RKO (cell line): ENCODE results near the gene PTPRR.
"Not testable (repeated sequence)": the region's sequence is repeated elsewhere in the genome, so short reads cannot be mapped to it uniquely, and the experiment has no call there.

Experiments
- DNase-seq: peaks from one replicate; pipeline ENCODE4 v3.0.0-alpha.2; 2016; ENCODE audit warnings: low spot score

Gene PTPRR

DNA sequence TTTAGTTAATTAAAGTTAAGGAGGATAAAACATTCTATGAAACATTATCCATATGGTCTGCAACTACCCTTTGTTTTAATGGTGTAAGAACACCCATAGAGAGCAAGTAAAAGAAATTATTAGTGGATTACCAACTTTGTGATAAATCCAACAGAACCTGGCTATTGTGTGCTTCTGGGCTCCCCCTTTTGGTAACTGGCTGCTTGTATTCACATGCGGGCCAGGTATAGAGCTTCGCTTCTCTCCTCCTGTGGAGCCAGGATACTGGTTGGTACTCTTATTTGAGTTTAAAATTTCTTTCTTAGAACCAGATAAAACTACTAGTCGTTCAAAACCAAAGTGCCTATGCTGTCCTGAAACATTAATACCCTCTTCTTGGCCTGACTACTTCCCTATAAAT lies 81.0 kb downstream of the PTPRR start:
- DNase-seq: no peak

DNA sequence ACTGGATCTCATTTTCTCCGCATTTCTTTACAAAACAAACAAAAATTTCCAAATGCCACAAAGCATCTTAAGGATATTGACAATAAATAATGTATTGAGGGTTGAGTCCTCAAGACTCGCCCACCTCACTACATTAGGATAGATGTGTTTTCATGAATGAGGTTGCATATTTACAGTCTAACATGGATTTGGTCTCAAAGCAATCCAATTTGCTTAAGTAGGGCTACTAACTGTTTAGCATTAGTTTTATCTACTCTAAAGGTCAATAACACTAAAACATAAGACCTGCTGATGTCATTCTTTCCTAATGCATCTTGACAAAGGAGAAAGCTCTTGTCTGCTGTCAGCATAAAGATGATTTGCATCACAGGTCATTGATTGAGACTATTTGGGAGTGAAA lies 82.4 kb downstream of the PTPRR start:
- no peak for DNase-seq

DNA sequence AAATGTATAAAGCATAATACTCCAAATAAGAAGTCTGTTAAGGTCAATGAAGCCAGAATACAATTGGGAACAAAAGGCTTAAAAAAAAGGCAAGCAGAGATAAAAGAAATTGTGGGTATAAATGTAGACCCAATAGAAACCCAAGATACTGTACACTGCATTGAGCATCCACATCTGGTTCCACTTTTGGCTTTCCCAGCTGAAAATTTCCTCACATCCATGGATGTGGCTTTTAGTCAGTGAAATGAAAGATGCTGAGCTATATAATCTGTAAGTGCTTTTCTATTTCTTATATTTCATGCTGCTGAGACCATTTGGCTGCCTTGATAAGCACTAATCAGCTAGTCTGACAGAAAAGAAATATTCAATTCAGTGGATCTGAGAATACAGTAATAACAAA lies 83.5 kb downstream of the PTPRR start:
- no peak for DNase-seq

DNA sequence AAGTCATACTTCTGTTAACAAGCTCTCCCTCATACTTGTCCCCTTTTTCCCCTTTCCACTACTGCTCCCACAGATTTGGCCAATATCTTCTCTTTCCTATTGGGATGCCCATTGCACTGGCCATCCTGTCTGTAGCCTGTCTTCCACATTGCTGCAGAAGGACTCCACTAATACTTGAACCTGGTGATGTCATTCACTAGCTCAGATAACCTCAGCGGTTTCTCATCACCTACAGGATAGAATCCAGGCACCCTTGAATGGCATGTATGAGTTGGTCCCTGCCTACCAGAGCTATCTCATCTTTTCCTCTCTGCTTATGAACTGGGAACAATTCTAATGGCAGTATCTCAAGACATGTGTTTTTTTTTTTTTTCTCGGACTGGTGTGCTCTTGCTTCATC lies 84.6 kb downstream of the PTPRR start:
- DNase-seq: no peak

DNA sequence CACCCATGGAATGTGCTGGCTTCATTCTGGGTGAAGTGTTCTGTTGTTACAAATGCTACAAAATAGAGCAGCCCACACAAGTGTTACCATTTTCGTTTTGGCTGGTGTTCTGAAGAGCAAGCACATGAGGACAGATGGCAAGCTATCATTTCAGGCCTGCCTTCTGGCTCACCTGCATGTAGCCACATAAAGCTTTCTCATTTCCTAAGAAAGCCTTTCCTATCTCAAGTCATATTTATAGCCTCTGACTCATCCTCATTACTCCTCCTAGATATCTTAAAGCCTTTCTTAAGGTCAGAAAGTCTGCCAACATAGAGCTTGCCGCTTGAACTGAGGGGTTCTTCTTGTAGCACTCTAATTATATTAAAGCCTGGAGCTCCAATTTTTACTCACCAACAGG lies 89.0 kb downstream of the PTPRR start:
- peak; percentile 10 for DNase-seq

DNA sequence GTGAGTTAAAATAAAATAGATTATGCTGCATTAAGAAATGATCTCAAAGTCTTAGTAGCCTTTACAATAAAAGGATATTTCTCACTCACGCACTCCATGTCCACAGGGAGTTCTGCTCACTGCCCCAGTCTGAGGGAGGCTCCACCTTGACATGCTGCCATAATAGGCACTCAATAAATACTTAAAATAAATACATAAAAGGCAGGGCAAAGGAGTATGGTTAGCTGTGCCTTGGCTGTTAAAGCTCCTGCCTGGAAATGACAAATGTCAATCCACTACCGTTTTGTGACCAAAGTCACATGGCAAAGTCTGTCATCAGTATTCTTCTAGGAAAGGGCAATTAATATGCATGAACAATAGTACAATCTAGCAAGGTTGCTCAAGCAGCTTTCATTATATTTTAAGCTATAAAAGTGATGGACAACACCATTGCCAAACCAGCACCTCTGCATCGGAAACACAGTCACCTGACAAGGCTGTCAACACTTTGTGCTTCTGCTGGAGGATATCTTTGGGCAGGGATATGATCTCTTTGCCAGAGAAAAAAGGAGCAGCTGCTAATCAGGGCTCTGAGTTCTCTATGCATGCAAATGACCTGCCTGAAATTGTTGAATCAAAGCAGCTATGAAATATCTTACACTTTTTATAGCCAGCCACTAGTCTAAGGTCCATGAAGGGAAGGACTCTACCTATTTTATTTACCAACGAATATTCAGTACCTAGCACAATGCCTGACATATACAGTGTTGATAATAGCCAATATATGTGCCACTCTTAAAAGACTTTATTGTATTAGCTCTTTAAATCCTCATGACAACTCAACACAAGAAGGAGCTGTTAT lies 90.1 kb downstream of the PTPRR start:
- no peak for DNase-seq

DNA sequence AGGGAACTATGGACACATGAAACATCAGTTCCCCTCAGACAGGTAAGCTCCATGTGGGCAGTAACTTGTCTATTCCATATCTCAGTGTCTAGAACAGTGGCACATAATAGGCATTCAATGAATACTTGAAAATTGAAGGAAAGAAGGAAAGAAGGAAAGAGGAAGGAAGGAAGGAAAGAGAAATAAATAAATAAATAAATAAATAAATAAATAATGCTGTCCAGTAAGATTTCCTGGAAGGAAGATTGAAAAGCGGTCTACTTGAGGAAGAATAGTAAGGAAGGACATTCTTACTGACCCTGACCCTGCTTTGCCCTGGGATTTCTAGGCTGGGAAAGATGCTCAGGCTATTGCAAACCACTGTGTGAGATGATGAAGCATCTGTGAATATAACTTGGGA lies 91.5 kb downstream of the PTPRR start:
- DNase-seq: no peak

DNA sequence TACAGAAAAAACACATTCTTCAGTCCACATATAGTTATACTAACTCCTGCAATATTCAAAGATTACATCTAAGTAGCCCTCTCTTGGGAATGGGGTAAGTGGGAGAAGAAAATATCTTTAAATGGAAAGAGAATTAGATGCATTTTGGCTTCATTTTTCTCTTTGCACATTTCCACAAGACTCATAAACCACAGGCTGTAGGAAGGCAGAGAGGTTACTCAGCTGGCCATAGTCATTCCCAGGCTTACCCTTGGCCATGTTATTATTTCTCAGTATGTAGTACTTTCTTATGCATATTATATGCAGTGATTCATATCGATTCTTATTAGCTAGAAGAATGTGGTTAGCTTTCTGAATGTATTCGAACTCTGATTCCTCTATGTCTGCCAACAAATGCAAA lies 92.2 kb downstream of the PTPRR start:
- DNase-seq: no peak

DNA sequence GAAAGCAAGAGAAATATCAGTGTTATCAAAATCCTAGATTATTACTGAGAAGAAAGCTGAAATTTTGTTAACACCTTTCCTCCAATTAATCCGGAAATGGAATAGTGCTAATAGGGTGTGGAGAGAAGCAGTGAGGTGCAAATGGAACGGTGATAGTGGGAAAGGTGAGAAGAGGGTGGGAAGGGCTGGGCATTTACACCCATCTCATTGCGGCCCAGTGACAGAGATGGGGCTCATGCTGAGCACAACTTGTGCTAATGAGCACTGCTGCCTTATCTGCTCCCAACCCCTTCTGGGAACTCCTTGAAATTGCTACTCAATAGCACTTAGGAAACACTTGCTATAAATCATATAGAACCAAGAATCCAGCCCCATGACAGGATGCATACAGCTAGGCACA lies 94.4 kb downstream of the PTPRR start:
- no peak for DNase-seq

DNA sequence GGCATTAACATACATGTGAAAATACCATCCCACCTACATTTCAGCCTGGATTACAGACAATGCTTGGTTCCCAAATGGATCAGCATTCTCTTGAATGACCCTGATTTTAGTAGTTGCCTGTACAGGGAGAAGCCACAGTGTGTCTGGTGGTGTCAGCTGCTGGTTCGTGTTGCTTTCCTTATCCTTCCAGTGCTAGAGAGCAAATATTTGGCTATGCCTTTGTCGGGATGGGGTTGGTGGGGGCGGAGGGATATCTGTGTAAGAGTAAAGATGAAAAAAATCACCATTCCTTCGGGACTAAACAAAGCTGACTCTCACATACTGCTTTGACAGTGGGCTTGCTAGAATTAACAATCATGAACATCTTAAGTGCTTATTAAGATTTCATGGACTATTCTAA lies 96.0 kb downstream of the PTPRR start:
- DNase-seq: no peak

DNA sequence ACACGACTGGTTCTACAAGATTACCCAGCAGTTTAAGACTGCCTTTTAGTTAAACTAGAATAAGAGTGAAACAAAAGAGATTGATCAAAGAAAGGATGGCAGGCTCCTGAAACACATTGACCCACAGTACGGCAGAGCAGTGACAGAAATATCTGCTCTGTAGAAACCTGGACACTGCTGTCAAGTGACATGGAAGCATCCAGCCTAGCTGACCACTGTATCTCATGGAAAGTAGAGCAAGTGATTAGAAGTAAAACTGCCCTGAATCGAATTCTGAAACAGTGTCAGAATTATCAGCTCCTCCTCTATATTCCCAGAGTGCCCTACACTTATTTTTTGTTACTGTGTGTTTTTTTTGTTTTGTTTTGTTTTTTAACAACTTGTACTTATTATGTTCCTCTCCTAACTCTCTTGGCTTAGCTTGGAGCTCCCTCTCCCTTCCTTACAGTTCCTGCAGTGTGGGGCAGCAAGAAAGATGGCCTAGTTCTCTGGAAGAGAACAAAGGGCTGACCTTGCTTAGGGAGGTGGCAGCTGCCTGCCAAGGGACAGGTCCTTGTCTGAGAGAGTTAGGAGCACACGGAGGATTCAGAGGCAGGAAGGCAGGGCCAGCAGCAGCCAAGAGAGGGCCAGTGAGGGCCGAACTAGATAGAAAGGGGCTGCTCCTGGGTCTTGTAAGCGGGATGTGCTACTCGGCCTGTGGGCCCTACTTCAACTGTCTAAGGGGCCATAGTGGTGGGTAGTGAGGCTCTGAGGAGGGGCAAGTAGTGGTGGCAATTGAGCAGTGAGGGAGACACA lies 97.2 kb downstream of the PTPRR start:
- DNase-seq: no peak

DNA sequence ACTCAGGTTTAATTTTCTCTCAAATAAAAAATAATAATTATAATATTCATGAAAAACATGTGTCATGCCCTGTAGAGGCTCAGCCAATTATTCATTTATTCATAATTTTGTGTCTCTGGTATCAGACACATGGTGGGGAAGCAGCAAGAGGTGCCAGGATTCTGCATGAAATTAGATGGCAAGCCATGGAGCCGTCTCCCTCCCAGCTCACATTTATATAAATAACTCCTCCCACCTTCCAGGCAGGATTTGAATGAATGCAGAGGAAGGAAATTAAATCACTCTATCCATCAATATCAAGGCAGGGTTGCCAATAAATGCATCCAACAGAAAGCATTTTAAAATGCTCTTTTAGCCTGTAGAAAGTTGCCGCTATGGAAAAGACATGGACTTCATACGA lies 98.1 kb downstream of the PTPRR start:
- no peak for DNase-seq

DNA sequence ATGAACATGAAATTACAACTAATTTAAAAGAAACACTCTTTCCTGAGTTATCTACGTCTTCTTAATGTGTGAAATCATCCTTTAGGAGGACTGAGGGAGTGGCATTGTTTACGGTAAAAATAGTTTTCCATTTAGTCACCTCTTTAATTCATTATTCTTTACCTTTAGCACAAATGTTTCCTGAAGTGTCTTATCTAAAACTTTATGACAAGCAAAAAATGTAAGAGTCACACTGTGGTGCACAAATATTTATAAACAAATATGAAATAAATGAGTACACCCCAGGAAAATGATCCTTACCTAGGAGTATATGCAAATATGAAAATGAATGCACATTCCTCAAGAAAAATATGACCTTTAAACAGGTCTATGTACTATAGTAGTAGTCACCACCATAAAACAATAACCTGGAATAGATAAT lies 104.6 kb downstream of the PTPRR start:
- no peak for DNase-seq

DNA sequence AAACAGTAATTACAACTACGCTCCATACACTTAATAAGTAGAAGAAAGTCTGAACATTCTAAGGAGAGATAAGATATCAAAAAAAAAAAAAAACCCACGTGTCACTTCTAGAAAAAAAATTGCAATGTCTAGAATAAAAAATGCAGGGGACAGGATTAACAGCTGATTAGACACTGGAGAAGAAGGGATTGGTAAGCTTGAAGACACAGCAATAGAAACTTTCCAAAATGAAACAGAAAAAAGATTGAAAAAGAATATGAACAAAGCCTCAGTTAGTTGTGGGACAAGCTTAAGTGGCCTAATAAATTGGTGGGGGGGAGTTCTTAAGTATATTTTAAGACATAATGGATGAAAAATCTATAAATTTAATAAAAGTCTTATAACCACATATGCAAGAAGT lies 105.5 kb downstream of the PTPRR start:
- no peak for DNase-seq

DNA sequence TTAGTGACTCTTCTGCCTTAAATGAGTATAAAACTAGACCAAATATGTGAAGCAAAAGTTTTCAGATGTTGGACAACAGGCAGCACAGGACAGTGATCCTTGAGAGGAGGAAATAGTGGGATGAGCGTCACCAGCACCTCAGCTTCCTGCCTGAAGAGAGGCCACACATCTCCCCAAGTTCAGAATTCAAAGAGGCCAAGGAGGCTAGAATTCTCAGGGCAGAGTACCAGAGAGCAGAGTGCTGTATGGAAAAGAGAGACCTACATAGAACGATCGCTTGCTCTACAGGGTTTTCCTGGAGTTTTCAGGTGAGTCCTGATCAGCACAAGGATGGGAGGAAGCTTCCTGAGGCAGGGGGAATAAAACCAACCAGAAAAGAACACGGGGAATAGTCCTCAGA lies 107.0 kb downstream of the PTPRR start:
- no peak for DNase-seq

DNA sequence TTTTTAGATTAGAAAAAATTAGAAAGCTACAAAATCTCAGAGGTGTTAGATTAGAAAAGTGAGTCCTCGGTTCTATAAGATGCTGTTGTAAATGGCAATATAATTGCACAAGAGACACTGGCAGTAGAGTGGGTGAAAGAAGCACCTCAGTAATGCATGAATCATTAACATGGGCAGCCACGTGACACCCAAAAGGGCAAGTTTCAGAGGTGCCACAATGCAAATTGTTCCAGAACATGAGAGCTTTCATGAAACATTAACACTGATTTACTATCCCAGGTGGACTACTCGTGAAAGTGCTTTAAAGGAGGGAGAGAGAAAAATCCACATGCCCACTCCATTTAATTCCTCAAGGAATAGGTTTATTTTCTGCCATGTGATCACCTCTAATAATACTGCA lies 108.4 kb downstream of the PTPRR start:
- DNase-seq: no peak

DNA sequence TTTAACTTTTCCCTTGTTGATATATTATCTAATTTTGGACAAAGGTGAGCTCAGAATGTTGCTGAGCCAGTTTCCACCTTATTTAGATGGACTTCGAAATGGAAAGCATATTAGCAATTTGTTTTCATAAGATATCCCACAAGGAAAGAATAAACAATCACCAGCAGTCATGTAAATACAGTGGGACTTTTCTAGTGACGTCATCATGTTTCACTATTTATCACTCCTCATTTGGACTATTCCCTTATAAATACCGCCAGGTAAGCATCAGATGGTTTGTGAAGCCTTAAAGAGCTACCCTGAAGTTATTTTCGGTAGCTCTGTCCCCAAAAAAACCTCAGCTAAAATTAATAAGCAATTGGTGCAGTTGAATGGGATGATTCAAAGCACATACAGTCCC lies 110.7 kb downstream of the PTPRR start:
- DNase-seq: no peak

DNA sequence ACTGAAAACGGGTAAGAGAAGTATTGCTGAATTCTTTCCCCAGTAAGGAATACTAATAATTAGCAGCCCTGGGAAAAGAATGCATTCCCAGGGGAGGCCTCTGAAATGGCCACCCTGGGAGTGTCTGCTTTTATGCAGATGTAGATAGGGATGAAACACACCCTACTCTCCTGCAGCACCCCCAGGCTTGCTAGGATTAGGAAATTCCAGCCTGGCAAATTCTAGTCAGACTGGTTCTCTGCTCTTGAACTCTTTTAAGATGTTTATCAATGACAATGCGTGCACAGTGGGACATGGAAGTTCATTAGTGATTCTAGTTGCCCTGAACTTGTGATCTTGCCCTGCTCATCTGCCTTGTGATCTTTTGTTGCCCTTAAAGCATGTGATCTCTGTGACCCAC lies 112.5 kb downstream of the PTPRR start:
- DNase-seq: not testable (repeated sequence)

DNA sequence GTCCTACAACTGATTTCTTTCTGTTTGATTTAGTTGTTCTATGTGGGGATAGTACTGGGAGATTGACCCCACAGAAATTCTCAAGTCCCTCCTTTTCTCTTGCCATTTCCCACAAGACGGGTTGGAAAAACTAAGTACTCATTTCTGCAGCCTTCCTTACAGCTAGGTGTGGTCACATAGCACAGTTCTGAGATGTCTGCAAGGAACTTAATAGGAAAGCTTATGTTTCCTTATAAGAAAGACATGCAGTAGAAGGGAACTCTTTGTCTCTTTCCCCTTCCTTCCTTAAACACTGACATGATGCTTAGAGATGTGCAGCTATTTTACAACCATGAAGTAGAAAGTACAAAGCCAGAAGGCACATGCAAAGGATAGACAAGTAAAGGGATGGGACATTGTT lies 113.7 kb downstream of the PTPRR start:
- DNase-seq: no peak

DNA sequence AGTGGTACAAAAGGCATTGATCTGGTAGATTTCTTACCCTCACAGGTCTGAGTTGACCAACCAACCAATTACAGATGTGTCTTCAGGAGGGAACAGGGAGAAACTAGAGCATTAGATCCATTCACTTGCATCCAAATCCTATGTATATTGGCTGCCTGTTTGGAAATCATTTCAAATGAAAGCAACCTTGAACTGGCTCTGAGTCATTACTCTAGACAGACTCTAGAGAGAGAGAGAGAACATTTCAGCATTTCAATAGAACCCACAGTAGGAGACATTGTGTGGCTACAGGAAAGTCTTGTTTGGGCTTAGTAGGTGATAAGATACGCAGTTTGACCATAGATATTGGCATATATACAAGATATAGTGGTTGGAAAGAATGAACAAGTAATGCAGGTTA lies 114.5 kb downstream of the PTPRR start:
- DNase-seq: no peak

DNA sequence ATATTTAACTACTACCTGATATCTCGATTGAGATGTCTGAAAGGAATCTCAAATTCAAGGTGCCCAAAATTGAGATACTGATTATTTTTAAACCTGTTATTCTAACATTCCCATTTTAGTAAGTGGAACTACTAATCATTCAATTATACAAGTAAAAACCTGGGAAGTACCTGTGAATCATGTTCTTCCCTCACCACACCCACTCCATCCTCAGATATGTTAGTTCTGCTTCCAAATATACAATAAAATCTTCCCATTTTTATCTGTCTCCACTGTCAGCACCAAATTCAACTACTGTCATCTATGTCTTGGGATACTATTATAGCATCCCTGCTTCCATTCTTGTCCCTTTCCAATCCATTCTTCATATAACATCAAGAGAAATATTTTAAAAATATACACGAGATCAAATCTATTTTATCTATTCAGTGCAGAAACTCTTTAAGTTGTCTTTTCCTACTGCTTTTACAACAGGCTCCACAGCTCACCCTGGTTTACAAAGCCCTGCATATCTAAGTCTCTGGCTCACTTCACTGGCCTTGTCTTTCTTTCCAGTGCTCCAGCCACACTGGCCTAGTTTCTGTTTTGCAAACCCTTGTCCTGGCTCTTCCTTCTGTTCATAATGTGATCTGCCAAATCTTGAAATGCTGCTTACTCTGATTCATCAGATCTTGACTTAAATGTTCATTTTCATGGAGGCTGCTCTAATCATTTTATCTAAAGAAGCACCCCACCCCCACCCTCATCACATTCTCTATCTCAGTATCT lies 122.3 kb downstream of the PTPRR start:
- DNase-seq: no peak

DNA sequence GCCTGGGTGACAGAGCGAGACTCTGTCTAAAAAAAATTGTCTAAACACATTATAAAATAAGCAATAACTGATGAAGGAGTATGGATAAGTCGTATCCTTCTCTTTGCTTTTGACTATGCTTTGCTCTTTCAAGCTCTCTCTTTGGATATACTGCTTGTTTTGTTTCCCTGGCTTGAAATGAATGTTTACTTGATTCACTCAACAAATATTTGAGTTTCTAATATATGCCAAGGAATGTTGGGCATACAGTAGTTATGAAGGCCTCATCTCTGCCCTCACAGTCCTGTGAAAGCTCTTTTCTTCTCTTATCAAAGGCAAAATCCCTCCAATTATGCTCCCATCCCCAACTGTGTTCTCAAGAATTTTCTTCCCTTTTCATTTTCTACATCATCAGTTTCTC lies 123.5 kb downstream of the PTPRR start:
- DNase-seq: no peak

DNA sequence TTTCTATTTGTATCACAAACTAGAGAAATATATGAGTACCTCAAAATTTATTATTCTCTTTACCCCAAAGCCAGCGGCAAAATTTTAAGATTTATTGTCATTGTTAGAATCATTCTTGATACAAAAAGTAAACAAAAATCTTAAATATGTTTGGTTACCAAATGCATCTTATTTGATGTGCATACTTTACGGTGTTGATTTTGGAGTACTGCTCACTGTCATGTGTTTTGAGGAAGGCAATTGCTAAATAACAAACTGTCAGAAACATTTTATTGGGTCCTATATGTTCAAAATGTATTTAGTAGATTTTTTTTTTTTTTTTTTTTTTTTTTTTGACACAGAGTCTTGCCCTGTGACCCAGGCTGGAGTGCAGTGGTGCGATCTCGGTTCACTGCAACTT lies 124.9 kb downstream of the PTPRR start:
- DNase-seq: no peak
